ENCODE measurements around the gene C1orf141.
"Not testable (repeated sequence)": the region's sequence is repeated elsewhere in the genome, so short reads cannot be mapped to it uniquely, and the experiment has no call there.

C1orf141 gene

GRCh38 chr1:67084765-67085318 lies 49.9 kb downstream of the C1orf141 start:
- no peak overlapping the region for H3K4me3 ChIP-seq (ENCODE audit: low read length)

GRCh38 chr1:67078291-67078690 lies 56.5 kb downstream of the C1orf141 start:
- Histone ChIP-seq H3K27ac (ENCODE audit: low read length) (no peak overlapping the region), H3K36me3 (ENCODE audit: insufficient read depth, low read depth, low read length) (no peaks in the 10 kb centered on the region), H3K9me3 (ENCODE audit: insufficient read depth, low read depth, low read length) (no peaks in the 10 kb centered on the region), H3K9ac (ENCODE audit: low read depth, low read length) (no peak overlapping the region), H3K27me3 (ENCODE audit: insufficient read depth, low read length) (no peaks in the 10 kb centered on the region), H3K4me1 (ENCODE audit: insufficient read depth, low read length) (no peaks in the 10 kb centered on the region), H3K4me3 (ENCODE audit: low read length) (no peak overlapping the region)

More at GRCh38 chr1:67084765-67085318, 49.9 kb downstream of the C1orf141 start:
- Histone ChIP-seq H3K4me1 (ENCODE audit: insufficient read depth, low read length) (no peaks in the 10 kb centered on the region), H3K27me3 (ENCODE audit: insufficient read depth, low read length) (no peaks in the 10 kb centered on the region), H3K27ac (ENCODE audit: low read length) (no peak overlapping the region), H3K9me3 (ENCODE audit: insufficient read depth, low read depth, low read length) (peaks cover 3% of the 10 kb centered on the region; the same call in 1 of the 2 replicates), H3K9ac (ENCODE audit: low read depth, low read length) (no peak overlapping the region), H3K36me3 (ENCODE audit: insufficient read depth, low read depth, low read length) (no peaks in the 10 kb centered on the region)

GRCh38 chr1:67077593-67077992 lies 57.2 kb downstream of the C1orf141 start:
- no peaks in the 10 kb centered on the region for H3K4me1 ChIP-seq (ENCODE audit: insufficient read depth, low read length)
- H3K9me3 ChIP-seq (ENCODE audit: insufficient read depth, low read depth, low read length): no peaks in the 10 kb centered on the region
- H3K27me3 ChIP-seq (ENCODE audit: insufficient read depth, low read length): no peaks in the 10 kb centered on the region
- no peak overlapping the region for H3K4me3 ChIP-seq (ENCODE audit: low read length)
- H3K27ac ChIP-seq (ENCODE audit: low read length): no peak overlapping the region
- no peak overlapping the region for H3K9ac ChIP-seq (ENCODE audit: low read depth, low read length)
- H3K36me3 ChIP-seq (ENCODE audit: insufficient read depth, low read depth, low read length): no peaks in the 10 kb centered on the region

GRCh38 chr1:67072749-67073148 lies 62.0 kb downstream of the C1orf141 start:
- Histone ChIP-seq H3K27me3 (ENCODE audit: insufficient read depth, low read length) (no peaks in the 10 kb centered on the region), H3K9me3 (ENCODE audit: insufficient read depth, low read depth, low read length) (peaks cover 11% of the 10 kb centered on the region; the same call in 1 of the 2 replicates), H3K36me3 (ENCODE audit: insufficient read depth, low read depth, low read length) (no peaks in the 10 kb centered on the region), H3K4me1 (ENCODE audit: insufficient read depth, low read length) (no peaks in the 10 kb centered on the region), H3K4me3 (ENCODE audit: low read length) (no peak overlapping the region), H3K9ac (ENCODE audit: low read depth, low read length) (no peak overlapping the region), H3K27ac (ENCODE audit: low read length) (no peak overlapping the region)

- H3K27me3 ChIP-seq (ENCODE audit: insufficient read depth, low read length); H3K9ac ChIP-seq (ENCODE audit: low read depth, low read length); H3K4me3 ChIP-seq (ENCODE audit: low read length); H3K4me1 ChIP-seq (ENCODE audit: insufficient read depth, low read length); H3K27ac ChIP-seq (ENCODE audit: low read length); H3K36me3 ChIP-seq (ENCODE audit: insufficient read depth, low read depth, low read length): not testable (repeated sequence)
- H3K9me3 ChIP-seq (ENCODE audit: insufficient read depth, low read depth, low read length): peaks cover 25% of the 10 kb centered on the region
These were observed 67.1 kb downstream of the C1orf141 start for GRCh38 chr1:67067655-67068054.

- H3K9ac ChIP-seq (ENCODE audit: low read depth, low read length): no peak overlapping the region
- H3K27me3 ChIP-seq (ENCODE audit: insufficient read depth, low read length): no peaks in the 10 kb centered on the region
- no peak overlapping the region for H3K4me3 ChIP-seq (ENCODE audit: low read length)
- no peaks in the 10 kb centered on the region for H3K36me3 ChIP-seq (ENCODE audit: insufficient read depth, low read depth, low read length)
- H3K9me3 ChIP-seq (ENCODE audit: insufficient read depth, low read depth, low read length): peaks cover 11% of the 10 kb centered on the region
- peaks cover 9% of the 10 kb centered on the region; the same call in 1 of the 2 replicates for H3K4me1 ChIP-seq (ENCODE audit: insufficient read depth, low read length)
- H3K27ac ChIP-seq (ENCODE audit: low read length): no peak overlapping the region
These were observed 72.4 kb downstream of the C1orf141 start for GRCh38 chr1:67062412-67062811.

GRCh38 chr1:67061266-67061665 lies 73.5 kb downstream of the C1orf141 start:
- H3K4me1 ChIP-seq (ENCODE audit: insufficient read depth, low read length): peaks cover 9% of the 10 kb centered on the region; the same call in 1 of the 2 replicates
- no peaks in the 10 kb centered on the region for H3K27me3 ChIP-seq (ENCODE audit: insufficient read depth, low read length)
- no peaks in the 10 kb centered on the region for H3K36me3 ChIP-seq (ENCODE audit: insufficient read depth, low read depth, low read length)
- H3K9ac ChIP-seq (ENCODE audit: low read depth, low read length): no peak overlapping the region
- H3K9me3 ChIP-seq (ENCODE audit: insufficient read depth, low read depth, low read length): no peaks in the 10 kb centered on the region
- no peak overlapping the region for H3K27ac ChIP-seq (ENCODE audit: low read length)
- H3K4me3 ChIP-seq (ENCODE audit: low read length): no peak overlapping the region

GRCh38 chr1:67060811-67061218 lies 74.0 kb downstream of the C1orf141 start:
- Histone ChIP-seq H3K9ac (ENCODE audit: low read depth, low read length) (no peak overlapping the region), H3K4me3 (ENCODE audit: low read length) (no peak overlapping the region), H3K27ac (ENCODE audit: low read length) (no peak overlapping the region), H3K9me3 (ENCODE audit: insufficient read depth, low read depth, low read length) (no peaks in the 10 kb centered on the region), H3K36me3 (ENCODE audit: insufficient read depth, low read depth, low read length) (no peaks in the 10 kb centered on the region), H3K4me1 (ENCODE audit: insufficient read depth, low read length) (peaks cover 9% of the 10 kb centered on the region; the same call in 1 of the 2 replicates), H3K27me3 (ENCODE audit: insufficient read depth, low read length) (no peaks in the 10 kb centered on the region)

GRCh38 chr1:67059346-67059745 lies 75.4 kb downstream of the C1orf141 start:
- Histone ChIP-seq H3K9ac (ENCODE audit: low read depth, low read length) (no peak overlapping the region), H3K9me3 (ENCODE audit: insufficient read depth, low read depth, low read length) (no peaks in the 10 kb centered on the region), H3K27ac (ENCODE audit: low read length) (no peak overlapping the region), H3K4me3 (ENCODE audit: low read length) (no peak overlapping the region), H3K4me1 (ENCODE audit: insufficient read depth, low read length) (peaks cover 9% of the 10 kb centered on the region; the same call in 1 of the 2 replicates), H3K36me3 (ENCODE audit: insufficient read depth, low read depth, low read length) (no peaks in the 10 kb centered on the region), H3K27me3 (ENCODE audit: insufficient read depth, low read length) (no peaks in the 10 kb centered on the region)

- Histone ChIP-seq H3K27ac (ENCODE audit: low read length) (no peak overlapping the region), H3K4me3 (ENCODE audit: low read length) (no peak overlapping the region), H3K4me1 (ENCODE audit: insufficient read depth, low read length) (peaks cover 9% of the 10 kb centered on the region; the same call in 1 of the 2 replicates), H3K36me3 (ENCODE audit: insufficient read depth, low read depth, low read length) (no peaks in the 10 kb centered on the region), H3K9me3 (ENCODE audit: insufficient read depth, low read depth, low read length) (no peaks in the 10 kb centered on the region), H3K9ac (ENCODE audit: low read depth, low read length) (no peak overlapping the region), H3K27me3 (ENCODE audit: insufficient read depth, low read length) (no peaks in the 10 kb centered on the region)
These were observed 76.0 kb downstream of the C1orf141 start for GRCh38 chr1:67058761-67059160.

- H3K27me3 ChIP-seq (ENCODE audit: insufficient read depth, low read length): peaks cover under 1% of the 10 kb centered on the region; the same call in 1 of the 2 replicates
- H3K9ac ChIP-seq (ENCODE audit: low read depth, low read length): no peak overlapping the region
- no peaks in the 10 kb centered on the region for H3K36me3 ChIP-seq (ENCODE audit: insufficient read depth, low read depth, low read length)
- H3K4me3 ChIP-seq (ENCODE audit: low read length): no peak overlapping the region
- H3K4me1 ChIP-seq (ENCODE audit: insufficient read depth, low read length): peaks cover 9% of the 10 kb centered on the region; the same call in 1 of the 2 replicates
- no peaks in the 10 kb centered on the region for H3K9me3 ChIP-seq (ENCODE audit: insufficient read depth, low read depth, low read length)
- no peak overlapping the region for H3K27ac ChIP-seq (ENCODE audit: low read length)
These were observed 76.5 kb downstream of the C1orf141 start for GRCh38 chr1:67058242-67058641.

Data from iPS-20b (cell line).